Lower lobe of right lung (tissue), 2 donors: ENCODE results near the gene LBP. TPM values are rescaled to one million over a fixed set of nuclear protein-coding genes. Genes with fewer than 3 reads are reported as not detected.
"Not testable (repeated sequence)": the region's sequence is repeated elsewhere in the genome, so short reads cannot be mapped to it uniquely, and the experiment has no call there.

Experiments
- ATAC-seq, 2 donors: fragments of 200-7000 bp; cut with Tn5 transposase; one replicate each; pipeline ENCODE4 v1.9.1; 2020 to 2022; ENCODE audit warnings: mild to moderate bottlenecking in 2 of 2, moderate library complexity in 2 of 2
- DNase-seq: peaks from one replicate; pipeline ENCODE4 v3.0.0-alpha.2; 2020
- H3K27ac ChIP-seq: fragments of 200-600 bp; one replicate; pipeline ENCODE4 v1.8.0; 2022
- H3K27me3 ChIP-seq: fragments of 200-600 bp; one replicate; pipeline ENCODE4 v1.8.0; 2022; ENCODE audit warnings: low read depth
- H3K36me3 ChIP-seq: fragments of 200-600 bp; one replicate; pipeline ENCODE4 v1.8.0; 2022; ENCODE audit warnings: mild to moderate bottlenecking
- H3K4me1 ChIP-seq: fragments of 200-600 bp; one replicate; pipeline ENCODE4 v1.8.0; 2022
- H3K4me3 ChIP-seq: fragments of 200-600 bp; one replicate; pipeline ENCODE4 v1.8.0; 2022; ENCODE audit warnings: mild to moderate bottlenecking
- H3K9me3 ChIP-seq: fragments of 200-600 bp; one replicate; pipeline ENCODE4 v1.8.0; 2022
- CTCF ChIP-seq: fragments of 200-600 bp; IDR thresholded peaks from one replicate; pipeline ENCODE4 v1.8.0; 2022; ENCODE audit warnings: antibody characterized with exemption, mild to moderate bottlenecking
- intact Hi-C: fragments of 100-400 bp; cut with DNase I; formaldehyde crosslinking; loops from one replicate; pipeline ENCODE4 v1.11.0; 2022
- total RNA-seq: library from RNA; stranded (reverse); fragmentation: NEBNext Ultra II Directional; extraction: Animal tissue kit (Norgen Biotek cat#: 25700); gene quantifications from one replicate; pipeline ENCODE4 v1.2.1, GENCODE V29; 2021
- donor health status: DM: no; HTN: yes; CAD: no; lungs with severe emphysema.

The LBP gene
- total RNA-seq, 1 donor from 2014 or later = not detected

GRCh38 chr20:38386851-38387250, 40.6 kb downstream of the LBP start:
- Histone ChIP-seq H3K9me3 (no peaks in the 10 kb centered on the region), H3K36me3 (no peaks in the 10 kb centered on the region), H3K4me1 (no peaks in the 10 kb centered on the region), H3K27ac (no peak overlapping the region), H3K4me3 (no peak overlapping the region), H3K27me3 (peaks cover 4% of the 10 kb centered on the region)
- no peak for TF ChIP-seq CTCF
- DNase-seq = no peak
- intact Hi-C loops = no loop called here
- ATAC-seq = no peak

- no peak overlapping the region for H3K27ac ChIP-seq
- intact Hi-C loops = no loop called here
- H3K4me3 ChIP-seq = no peak overlapping the region
- no peaks in the 10 kb centered on the region for H3K36me3 ChIP-seq
- peaks cover 4% of the 10 kb centered on the region for H3K27me3 ChIP-seq
- no peak for TF ChIP-seq CTCF
- ATAC-seq (no peak), DNase-seq (no peak)
- no peaks in the 10 kb centered on the region for H3K9me3 ChIP-seq
- H3K4me1 ChIP-seq = no peaks in the 10 kb centered on the region
These were observed 41.7 kb downstream of the LBP start for GRCh38 chr20:38387953-38388352.

GRCh38 chr20:38392356-38392755, 46.1 kb downstream of the LBP start:
- no peak overlapping the region for H3K4me3 ChIP-seq
- H3K9me3 ChIP-seq = no peaks in the 10 kb centered on the region
- no peak for DNase-seq
- ATAC-seq = no peak
- intact Hi-C loops = no loop called here
- no peak for TF ChIP-seq CTCF
- no peak overlapping the region for H3K27ac ChIP-seq
- no peaks in the 10 kb centered on the region for H3K36me3 ChIP-seq
- peaks cover 10% of the 10 kb centered on the region for H3K4me1 ChIP-seq
- H3K27me3 ChIP-seq = no peaks in the 10 kb centered on the region

- H3K27me3 ChIP-seq = no peaks in the 10 kb centered on the region
- no peaks in the 10 kb centered on the region for H3K36me3 ChIP-seq
- no peak overlapping the region for H3K4me3 ChIP-seq
- H3K4me1 ChIP-seq = peaks cover 10% of the 10 kb centered on the region
- no peak for ATAC-seq
- H3K9me3 ChIP-seq = no peaks in the 10 kb centered on the region
- TF ChIP-seq CTCF = no peak
- H3K27ac ChIP-seq = no peak overlapping the region
- DNase-seq = no peak
- intact Hi-C loops = no loop called here
These were observed 47.0 kb downstream of the LBP start for GRCh38 chr20:38393259-38393658.

GRCh38 chr20:38395165-38395564, 48.9 kb downstream of the LBP start:
- Histone ChIP-seq H3K9me3 (no peaks in the 10 kb centered on the region), H3K4me1 (peaks cover 10% of the 10 kb centered on the region), H3K27me3 (no peaks in the 10 kb centered on the region), H3K27ac (peak overlapping the region; percentile 0), H3K4me3 (no peak overlapping the region), H3K36me3 (no peaks in the 10 kb centered on the region)
- ATAC-seq = no peak
- intact Hi-C loops = no loop called here
- TF ChIP-seq CTCF = no peak
- no peak for DNase-seq

GRCh38 chr20:38395751-38396395, 49.6 kb downstream of the LBP start:
- DNase-seq, H3K4me3 ChIP-seq, intact Hi-C loops, H3K9me3 ChIP-seq, H3K36me3 ChIP-seq, H3K27me3 ChIP-seq: not testable (repeated sequence)
- Histone ChIP-seq H3K27ac (peak overlapping the region; percentile 52), H3K4me1 (peaks cover 10% of the 10 kb centered on the region)
- peak; percentile 36 to 46 for ATAC-seq
